Skeletal muscle satellite cell (primary cell): ENCODE measurements around the gene MRC2.

Experiments
- H3K27me3 ChIP-seq: 2 replicates; pipeline ENCODE4 v1.7.0; 2013; ENCODE audit warnings: low read length; ENCODE audit not compliant: control insufficient read depth, insufficient read depth
- H3K36me3 ChIP-seq: 2 replicates; pipeline ENCODE4 v1.7.0; 2013; ENCODE audit warnings: mild to moderate bottlenecking, control low read depth, low read length; ENCODE audit not compliant: insufficient read depth
- H3K4me1 ChIP-seq: 2 replicates; pipeline ENCODE4 v1.7.0; 2013; ENCODE audit warnings: low read length; ENCODE audit not compliant: control insufficient read depth, insufficient read depth
- H3K4me2 ChIP-seq: 2 replicates; pipeline ENCODE4 v1.7.0; 2013; ENCODE audit warnings: mild to moderate bottlenecking, low read length
- H3K4me3 ChIP-seq: 2 replicates; pipeline ENCODE4 v1.7.0; 2013; ENCODE audit warnings: low read length
- H3K9ac ChIP-seq: 2 replicates; pipeline ENCODE4 v1.7.0; 2013; ENCODE audit warnings: mild to moderate bottlenecking, low read depth, low read length, moderate library complexity
- H3K9me3 ChIP-seq: replicated peaks from 2 replicates; pipeline ENCODE4 v1.7.0; 2013; ENCODE audit warnings: mild to moderate bottlenecking, control low read depth, low read length

The MRC2 gene

GRCh38 chr17:62676952-62677596 lies 49.6 kb downstream of the MRC2 start:
- Histone ChIP-seq H3K36me3 (peaks cover 93% of the 10 kb centered on the region), H3K4me1 (no peaks in the 10 kb centered on the region)

DNA sequence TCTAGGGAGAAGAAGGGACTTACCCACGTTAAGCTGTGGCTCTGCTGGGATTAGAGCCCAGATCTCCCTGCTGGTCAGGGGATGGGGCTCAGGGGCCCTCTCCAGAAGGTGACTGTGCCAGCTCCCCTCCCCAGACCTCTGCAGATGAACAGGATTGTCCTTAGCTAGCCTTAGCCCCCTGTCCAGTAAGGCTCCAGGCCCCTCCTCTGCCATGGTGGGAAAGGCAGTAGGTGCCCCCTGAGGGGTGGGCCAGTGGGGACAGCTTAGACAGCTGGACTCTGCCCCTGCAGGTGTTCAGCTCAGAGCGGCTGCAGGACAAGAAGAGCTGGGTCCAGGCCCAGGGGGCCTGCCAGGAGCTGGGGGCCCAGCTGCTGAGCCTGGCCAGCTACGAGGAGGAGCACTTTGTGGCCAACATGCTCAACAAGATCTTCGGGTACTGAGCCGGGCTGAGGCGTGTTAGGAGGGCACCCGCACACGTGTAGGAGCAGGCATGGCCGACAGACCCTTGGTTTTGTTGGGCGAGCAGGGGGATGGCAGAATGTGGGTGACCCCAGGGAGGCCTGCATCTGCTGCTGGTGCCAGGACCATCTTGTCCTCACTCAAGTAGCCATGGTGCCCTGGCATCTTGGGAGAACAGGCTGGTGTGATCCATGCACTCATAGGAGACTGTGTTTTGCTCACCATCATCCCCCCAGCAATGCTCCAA lies 50.9 kb downstream of the MRC2 start:
- no peak overlapping the region for H3K4me2 ChIP-seq
- H3K9me3 ChIP-seq = no peaks in the 10 kb centered on the region
- H3K4me3 ChIP-seq = no peak overlapping the region
- H3K27me3 ChIP-seq = no peaks in the 10 kb centered on the region
- no peaks in the 10 kb centered on the region for H3K4me1 ChIP-seq
- H3K9ac ChIP-seq = no peak overlapping the region
- peaks cover 88% of the 10 kb centered on the region for H3K36me3 ChIP-seq

More at GRCh38 chr17:62676952-62677596, 49.6 kb downstream of the MRC2 start:
- H3K27me3 ChIP-seq = no peaks in the 10 kb centered on the region
- no peak overlapping the region for H3K4me3 ChIP-seq
- H3K4me2 ChIP-seq = no peak overlapping the region
- H3K9ac ChIP-seq = no peak overlapping the region
- H3K9me3 ChIP-seq = no peaks in the 10 kb centered on the region

- H3K9ac ChIP-seq = no peak overlapping the region
- H3K4me1 ChIP-seq = no peaks in the 10 kb centered on the region
- H3K4me2 ChIP-seq = no peak overlapping the region
- no peaks in the 10 kb centered on the region for H3K9me3 ChIP-seq
- H3K27me3 ChIP-seq = no peaks in the 10 kb centered on the region
- H3K36me3 ChIP-seq = peaks cover 88% of the 10 kb centered on the region
- H3K4me3 ChIP-seq = no peak overlapping the region
These were observed 52.5 kb downstream of the MRC2 start for GRCh38 chr17:62679866-62680377.

DNA sequence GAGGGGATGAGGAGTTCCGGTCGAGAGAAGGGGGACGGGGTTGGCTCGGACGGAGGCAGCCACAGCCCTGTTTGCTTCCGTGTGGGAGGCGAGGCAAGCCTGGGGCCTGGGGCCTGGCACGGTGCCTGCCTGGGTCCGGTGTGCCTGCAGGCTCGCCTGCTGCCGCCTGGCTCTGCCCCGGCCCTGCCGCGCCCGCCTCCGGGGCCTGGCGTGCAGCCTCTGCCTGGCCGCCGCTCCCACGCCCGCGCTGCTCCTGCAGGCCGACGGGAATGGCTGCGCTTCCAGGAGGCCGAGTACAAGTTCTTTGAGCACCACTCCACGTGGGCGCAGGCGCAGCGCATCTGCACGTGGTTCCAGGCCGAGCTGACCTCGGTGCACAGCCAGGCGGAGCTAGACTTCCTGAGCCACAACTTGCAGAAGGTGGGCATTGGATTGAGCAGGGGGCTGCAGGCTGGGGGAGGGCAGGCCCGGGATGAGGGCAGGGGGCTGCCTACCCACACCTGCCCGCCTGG lies 53.1 kb downstream of the MRC2 start:
- no peak overlapping the region for H3K9ac ChIP-seq
- no peaks in the 10 kb centered on the region for H3K27me3 ChIP-seq
- no peaks in the 10 kb centered on the region for H3K4me1 ChIP-seq
- H3K9me3 ChIP-seq = no peaks in the 10 kb centered on the region
- H3K36me3 ChIP-seq = peaks cover 87% of the 10 kb centered on the region
- H3K4me3 ChIP-seq = no peak overlapping the region
- H3K4me2 ChIP-seq = no peak overlapping the region

DNA sequence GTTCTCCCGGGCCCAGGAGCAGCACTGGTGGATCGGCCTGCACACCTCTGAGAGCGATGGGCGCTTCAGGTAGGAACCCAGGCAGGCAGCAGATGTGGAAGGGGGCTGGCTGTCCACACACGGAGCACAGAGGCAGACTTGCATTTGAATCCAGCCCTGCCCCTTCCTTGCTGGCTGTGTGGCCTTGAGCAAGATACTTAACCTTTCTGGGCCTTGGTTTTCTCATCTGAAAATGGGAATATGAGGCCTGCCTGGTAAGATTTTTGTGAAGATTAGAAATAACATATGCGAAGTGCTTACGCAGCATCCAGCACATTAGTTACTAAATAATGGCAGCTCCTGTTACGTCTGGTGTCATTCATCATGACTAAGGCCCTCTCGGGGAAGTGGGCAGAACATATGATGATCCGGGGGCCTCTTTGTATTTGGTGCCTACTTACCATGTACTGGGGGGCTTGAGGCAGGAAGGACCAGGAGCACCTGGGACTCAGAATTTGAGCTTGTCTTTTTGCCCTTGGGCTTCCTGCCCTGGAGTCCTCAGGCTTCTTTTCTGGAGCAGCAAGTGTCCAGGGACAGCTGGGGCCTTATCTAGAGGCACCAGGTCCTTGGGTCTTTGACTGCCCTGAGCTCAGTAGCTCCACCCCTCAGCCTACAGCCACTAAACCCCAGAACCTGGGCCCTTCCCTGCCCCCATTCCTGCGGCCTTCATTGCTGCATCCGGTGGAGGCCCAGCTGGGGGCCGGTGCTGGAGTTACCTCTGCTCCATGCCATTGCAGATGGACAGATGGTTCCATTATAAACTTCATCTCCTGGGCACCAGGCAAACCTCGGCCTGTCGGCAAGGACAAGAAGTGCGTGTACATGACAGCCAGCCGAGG lies 53.8 kb downstream of the MRC2 start:
- H3K36me3 ChIP-seq = peaks cover 84% of the 10 kb centered on the region

GRCh38 chr17:62681939-62682381 lies 54.5 kb downstream of the MRC2 start:
- Histone ChIP-seq H3K9ac (no peak overlapping the region), H3K4me3 (no peak overlapping the region), H3K4me1 (no peaks in the 10 kb centered on the region), H3K4me2 (no peak overlapping the region), H3K27me3 (no peaks in the 10 kb centered on the region), H3K9me3 (no peaks in the 10 kb centered on the region), H3K36me3 (peaks cover 83% of the 10 kb centered on the region)

More for the DNA sequence above, 53.8 kb downstream of the MRC2 start:
- no peak overlapping the region for H3K4me2 ChIP-seq
- no peaks in the 10 kb centered on the region for H3K27me3 ChIP-seq
- no peaks in the 10 kb centered on the region for H3K9me3 ChIP-seq
- H3K4me1 ChIP-seq = no peaks in the 10 kb centered on the region
- no peak overlapping the region for H3K4me3 ChIP-seq
- no peak overlapping the region for H3K9ac ChIP-seq

DNA sequence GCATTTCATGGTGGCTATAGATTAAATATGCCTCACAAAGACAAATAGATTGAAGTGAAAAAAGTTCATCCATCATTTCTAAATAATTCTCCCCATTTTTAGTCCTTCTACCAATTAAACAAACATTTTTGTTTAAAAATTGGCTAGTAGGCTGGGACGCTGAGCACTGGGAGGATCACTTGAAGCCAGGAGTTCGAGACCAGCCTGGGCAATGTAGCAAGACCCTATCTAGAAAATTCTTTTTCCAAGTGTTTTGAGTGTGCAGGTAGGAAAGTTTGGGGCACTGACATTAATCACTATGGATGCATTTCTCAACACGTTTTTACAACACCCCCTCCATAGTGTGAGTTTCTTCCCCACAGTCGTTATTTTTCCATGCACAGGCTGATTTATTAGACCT lies 56.7 kb downstream of the MRC2 start:
- no peak overlapping the region for H3K4me2 ChIP-seq
- no peak overlapping the region for H3K4me3 ChIP-seq
- no peaks in the 10 kb centered on the region for H3K9me3 ChIP-seq
- peaks cover 81% of the 10 kb centered on the region for H3K36me3 ChIP-seq
- H3K9ac ChIP-seq = no peak overlapping the region
- no peaks in the 10 kb centered on the region for H3K27me3 ChIP-seq
- no peaks in the 10 kb centered on the region for H3K4me1 ChIP-seq

- no peaks in the 10 kb centered on the region for H3K4me1 ChIP-seq
- no peak overlapping the region for H3K4me2 ChIP-seq
- no peaks in the 10 kb centered on the region for H3K27me3 ChIP-seq
- H3K36me3 ChIP-seq = peaks cover 81% of the 10 kb centered on the region
- H3K4me3 ChIP-seq = no peak overlapping the region
- H3K9ac ChIP-seq = no peak overlapping the region
- H3K9me3 ChIP-seq = no peaks in the 10 kb centered on the region
These were observed 60.5 kb downstream of the MRC2 start for GRCh38 chr17:62687997-62688396.

DNA sequence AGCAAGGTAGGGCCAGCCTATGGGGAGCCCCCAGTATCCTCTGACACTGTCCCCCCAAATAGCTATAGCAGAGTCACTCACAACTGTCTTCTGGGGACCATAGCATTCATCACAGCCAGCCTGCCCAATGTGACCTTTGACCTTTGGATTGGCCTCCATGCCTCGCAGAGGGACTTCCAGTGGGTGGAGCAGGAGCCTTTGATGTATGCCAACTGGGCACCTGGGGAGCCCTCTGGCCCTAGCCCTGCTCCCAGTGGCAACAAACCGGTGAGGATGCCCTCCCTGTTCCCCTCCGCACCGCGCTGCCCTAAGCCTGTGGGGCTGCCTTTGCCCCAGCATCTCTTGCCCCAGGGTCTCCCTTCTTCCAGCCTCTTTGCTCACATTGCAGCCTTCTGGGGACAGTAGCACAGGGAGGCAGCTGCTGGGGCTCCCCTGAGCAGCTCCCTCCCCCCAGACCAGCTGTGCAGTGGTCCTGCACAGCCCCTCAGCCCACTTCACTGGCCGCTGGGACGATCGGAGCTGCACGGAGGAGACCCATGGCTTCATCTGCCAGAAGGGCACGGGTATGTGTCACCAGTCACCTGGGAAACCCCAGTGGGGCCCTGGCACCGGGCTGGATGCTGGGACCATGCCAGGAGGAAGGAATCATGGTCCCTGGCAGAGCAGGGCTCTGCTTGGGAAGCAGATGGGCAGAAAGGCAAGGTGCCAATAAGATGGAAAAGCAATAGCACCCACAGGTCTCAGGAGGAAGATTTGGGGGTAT lies 61.1 kb downstream of the MRC2 start:
- H3K36me3 ChIP-seq = peaks cover 84% of the 10 kb centered on the region
- H3K9me3 ChIP-seq = no peaks in the 10 kb centered on the region

DNA sequence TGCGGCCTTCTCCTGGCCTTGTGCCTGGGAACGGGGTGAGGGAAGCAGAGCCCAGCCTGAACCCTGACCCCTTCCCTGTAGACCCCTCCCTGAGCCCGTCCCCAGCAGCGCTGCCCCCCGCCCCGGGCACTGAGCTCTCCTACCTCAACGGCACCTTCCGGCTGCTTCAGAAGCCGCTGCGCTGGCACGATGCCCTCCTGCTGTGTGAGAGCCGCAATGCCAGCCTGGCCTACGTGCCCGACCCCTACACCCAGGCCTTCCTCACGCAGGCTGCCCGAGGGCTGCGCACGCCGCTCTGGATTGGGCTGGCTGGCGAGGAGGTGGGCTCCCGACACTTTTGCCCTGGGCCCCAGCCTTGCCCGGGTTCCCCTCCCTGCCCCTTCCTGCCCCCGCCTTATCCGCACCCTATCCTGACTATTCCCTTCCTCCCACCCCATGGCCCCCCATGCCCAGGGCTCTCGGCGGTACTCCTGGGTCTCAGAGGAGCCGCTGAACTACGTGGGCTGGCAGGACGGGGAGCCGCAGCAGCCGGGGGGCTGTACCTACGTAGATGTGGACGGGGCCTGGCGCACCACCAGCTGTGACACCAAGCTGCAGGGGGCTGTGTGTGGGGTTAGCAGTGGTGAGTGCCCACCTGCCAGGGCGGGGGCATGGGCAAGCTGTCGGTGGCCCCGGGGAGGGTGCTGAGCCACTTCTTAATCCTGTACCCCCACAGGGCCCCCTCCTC lies 62.1 kb downstream of the MRC2 start:
- peaks cover 82% of the 10 kb centered on the region for H3K36me3 ChIP-seq
- H3K4me2 ChIP-seq = no peak overlapping the region
- H3K4me1 ChIP-seq = no peaks in the 10 kb centered on the region
- H3K9me3 ChIP-seq = no peaks in the 10 kb centered on the region
- H3K4me3 ChIP-seq = no peak overlapping the region
- no peak overlapping the region for H3K9ac ChIP-seq
- H3K27me3 ChIP-seq = no peaks in the 10 kb centered on the region

More for the DNA sequence above, 61.1 kb downstream of the MRC2 start:
- no peak overlapping the region for H3K4me2 ChIP-seq
- no peak overlapping the region for H3K9ac ChIP-seq
- H3K4me3 ChIP-seq = no peak overlapping the region
- H3K4me1 ChIP-seq = no peaks in the 10 kb centered on the region
- H3K27me3 ChIP-seq = no peaks in the 10 kb centered on the region
